RPMI8226 (cell line): ENCODE data around the gene DNAH8.

ENCODE experiments used
- DNase-seq: peaks from one replicate; pipeline ENCODE4 v3.0.0-alpha.2; 2015

The DNAH8 gene

GRCh38 chr6:38799529-38800184 lies 84.5 kb downstream of the DNAH8 start:
- DNase-seq: no peak

GRCh38 chr6:38801305-38801704 lies 86.2 kb downstream of the DNAH8 start:
- no peak for DNase-seq

- no peak for DNase-seq
These were observed 87.4 kb downstream of the DNAH8 start for GRCh38 chr6:38802497-38802896.

GRCh38 chr6:38803129-38803528 lies 88.0 kb downstream of the DNAH8 start:
- no peak for DNase-seq

GRCh38 chr6:38804358-38804757 lies 89.2 kb downstream of the DNAH8 start:
- DNase-seq: no peak

DNA sequence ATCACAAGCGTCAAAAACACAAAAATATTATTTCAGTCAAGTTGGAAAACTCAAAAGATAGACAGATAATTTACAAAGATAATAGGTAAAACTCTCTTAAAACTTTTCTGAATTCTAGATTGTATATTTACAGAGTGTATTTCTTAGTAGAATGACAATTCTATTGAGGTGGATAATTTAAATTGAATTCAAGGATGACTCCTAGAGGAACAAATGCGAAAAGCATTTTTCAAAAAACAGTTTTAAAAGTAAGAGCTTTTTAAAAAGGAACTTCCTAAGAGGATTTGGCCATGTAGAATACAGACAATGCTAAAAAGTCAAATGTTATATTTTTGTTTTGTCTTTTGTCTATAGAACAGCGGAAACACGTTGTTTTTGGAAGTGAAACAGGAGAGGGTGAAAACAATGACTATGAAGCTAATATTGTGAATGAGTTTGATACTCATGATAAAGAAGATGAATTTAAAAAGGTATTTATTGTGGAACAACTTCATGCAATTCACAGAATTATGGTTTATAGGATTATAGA lies 90.1 kb downstream of the DNAH8 start:
- DNase-seq: no peak

DNA sequence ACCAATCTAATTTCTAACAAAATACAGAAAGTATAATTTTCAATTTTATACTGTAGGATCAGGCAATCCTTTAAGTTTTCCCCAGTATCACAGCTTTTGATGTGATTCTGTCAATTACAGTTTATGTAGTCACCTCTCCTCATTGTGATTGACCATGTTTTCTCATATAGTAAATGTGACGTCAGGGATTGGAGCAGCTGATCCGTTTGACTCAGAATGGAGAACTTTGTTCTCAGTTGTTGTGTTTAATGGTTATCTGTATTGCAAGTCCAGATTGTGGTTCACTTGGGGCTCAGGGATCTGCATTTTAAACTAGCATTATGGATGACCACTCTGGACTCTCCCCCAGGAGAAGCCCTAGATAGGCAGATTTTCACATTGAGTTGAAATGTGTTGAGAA lies 90.6 kb downstream of the DNAH8 start:
- DNase-seq: no peak

DNA sequence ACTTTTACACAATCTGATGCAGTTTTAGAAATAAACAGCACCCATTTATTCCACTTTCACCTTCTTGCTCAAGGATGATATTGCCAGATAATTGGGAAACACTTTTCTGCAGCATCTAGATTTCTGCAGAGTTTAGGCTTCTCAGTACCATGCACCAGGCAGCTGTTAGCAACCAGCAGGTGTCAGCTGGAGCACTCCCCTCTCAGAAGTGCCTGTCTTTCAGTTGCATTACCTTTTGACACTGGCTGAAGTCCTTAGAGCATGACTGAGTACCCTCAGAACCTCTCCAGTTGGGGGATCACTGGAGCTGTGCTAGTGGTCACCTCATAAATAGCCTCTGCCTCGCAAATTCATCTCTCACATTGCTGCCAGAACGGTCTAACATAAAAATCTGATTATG lies 91.2 kb downstream of the DNAH8 start:
- DNase-seq: peak; percentile 6

GRCh38 chr6:38806833-38807232 lies 91.7 kb downstream of the DNAH8 start:
- no peak for DNase-seq

DNA sequence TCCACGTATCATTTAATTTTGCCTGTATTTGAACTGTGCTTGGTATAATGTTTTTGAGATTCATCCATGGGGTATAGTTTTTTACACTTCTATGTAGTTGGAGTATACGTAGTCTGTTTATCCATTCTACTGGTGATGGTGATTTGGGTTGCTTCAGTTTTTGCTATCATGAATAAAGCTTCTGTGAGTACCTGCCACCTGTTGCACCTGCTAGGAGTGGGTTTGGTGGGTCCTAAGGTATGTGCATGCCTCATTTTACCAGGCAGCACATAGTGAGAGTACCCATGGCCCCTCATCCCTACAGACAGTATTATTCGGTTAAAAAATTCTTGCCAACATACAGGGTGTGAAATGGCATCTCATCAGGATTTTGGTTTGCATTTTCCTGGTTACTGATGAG lies 92.9 kb downstream of the DNAH8 start:
- no peak for DNase-seq

GRCh38 chr6:38813041-38813823 lies 98.1 kb downstream of the DNAH8 start:
- DNase-seq: no peak

DNA sequence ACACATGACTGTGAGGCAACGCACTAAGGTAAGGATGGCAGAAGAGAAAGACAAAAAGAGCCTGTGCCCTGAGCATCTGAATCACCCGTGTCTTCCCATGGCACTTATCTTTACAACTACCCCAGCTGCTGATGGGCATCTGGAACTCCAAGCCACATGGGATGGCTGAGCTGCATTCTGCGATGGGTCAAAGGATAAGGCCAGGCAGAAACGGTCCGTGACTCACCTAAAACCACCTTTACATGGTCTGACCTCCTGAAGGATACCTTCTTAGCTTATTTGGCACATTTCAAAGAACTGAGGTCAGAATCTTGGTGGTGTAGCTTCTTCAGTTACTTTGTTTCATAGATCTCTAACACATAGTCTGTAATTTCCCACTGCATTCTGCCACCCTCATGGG lies 99.7 kb downstream of the DNAH8 start:
- DNase-seq: no peak

GRCh38 chr6:38815250-38815649 lies 100.1 kb downstream of the DNAH8 start:
- DNase-seq: no peak

- no peak for DNase-seq
These were observed 103.6 kb downstream of the DNAH8 start for GRCh38 chr6:38818691-38819090.

GRCh38 chr6:38822963-38823362 lies 107.9 kb downstream of the DNAH8 start:
- no peak for DNase-seq

- no peak for DNase-seq
These were observed 109.3 kb downstream of the DNAH8 start for GRCh38 chr6:38824243-38824894.

DNA sequence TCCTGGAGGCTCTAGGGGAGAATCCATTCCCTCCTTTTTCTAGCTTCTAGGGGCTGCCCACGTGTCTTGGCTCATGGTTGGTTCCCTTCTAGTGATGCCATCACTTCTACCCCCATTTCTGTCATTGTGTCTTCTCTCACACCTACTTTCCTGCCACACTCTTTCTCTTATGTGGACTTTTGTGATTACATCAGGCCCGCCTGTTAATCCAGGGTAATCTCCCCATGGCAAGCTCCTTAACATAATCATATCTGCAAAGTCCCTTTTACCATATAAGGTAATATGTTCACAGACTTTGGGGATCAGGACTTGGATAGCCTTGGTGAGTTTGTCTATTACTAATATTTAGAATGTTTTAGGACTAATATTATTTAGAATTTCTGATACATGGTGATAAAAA lies 111.9 kb downstream of the DNAH8 start:
- DNase-seq: no peak

- DNase-seq: no peak
These were observed 116.8 kb downstream of the DNAH8 start for GRCh38 chr6:38831865-38832264.

- DNase-seq: no peak
These were observed 118.2 kb downstream of the DNAH8 start for GRCh38 chr6:38833320-38833719.

GRCh38 chr6:38836585-38836984 lies 121.5 kb downstream of the DNAH8 start:
- no peak for DNase-seq

GRCh38 chr6:38837101-38837500 lies 122.0 kb downstream of the DNAH8 start:
- DNase-seq: no peak

DNA sequence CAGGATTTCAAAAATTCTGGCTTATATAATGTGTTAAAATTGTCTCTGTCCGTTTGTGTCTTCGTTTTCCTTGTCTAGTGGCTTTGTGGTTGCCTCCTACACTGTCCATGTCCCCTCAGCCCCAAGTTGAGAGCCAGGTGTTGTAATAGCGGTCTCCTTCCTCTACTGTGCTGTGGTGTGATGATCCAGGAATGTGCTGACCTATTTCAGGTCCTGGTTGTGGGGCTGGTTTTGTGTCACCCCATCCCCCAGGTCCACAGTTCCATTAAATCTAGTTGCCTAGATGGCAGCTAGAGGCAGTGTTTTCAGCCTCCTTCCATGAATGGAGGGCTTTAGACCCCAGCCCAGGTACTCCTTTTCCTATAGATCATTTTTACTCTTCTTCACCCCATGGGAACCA lies 128.7 kb downstream of the DNAH8 start:
- DNase-seq: no peak

GRCh38 chr6:38845931-38846330 lies 130.8 kb downstream of the DNAH8 start:
- no peak for DNase-seq

GRCh38 chr6:38846361-38846760 lies 131.2 kb downstream of the DNAH8 start:
- DNase-seq: no peak
